Measurements from ENCODE around the gene CLIC4.
"Not testable (repeated sequence)": the region's sequence is repeated elsewhere in the genome, so short reads cannot be mapped to it uniquely, and the experiment has no call there.

Gene CLIC4

DNA sequence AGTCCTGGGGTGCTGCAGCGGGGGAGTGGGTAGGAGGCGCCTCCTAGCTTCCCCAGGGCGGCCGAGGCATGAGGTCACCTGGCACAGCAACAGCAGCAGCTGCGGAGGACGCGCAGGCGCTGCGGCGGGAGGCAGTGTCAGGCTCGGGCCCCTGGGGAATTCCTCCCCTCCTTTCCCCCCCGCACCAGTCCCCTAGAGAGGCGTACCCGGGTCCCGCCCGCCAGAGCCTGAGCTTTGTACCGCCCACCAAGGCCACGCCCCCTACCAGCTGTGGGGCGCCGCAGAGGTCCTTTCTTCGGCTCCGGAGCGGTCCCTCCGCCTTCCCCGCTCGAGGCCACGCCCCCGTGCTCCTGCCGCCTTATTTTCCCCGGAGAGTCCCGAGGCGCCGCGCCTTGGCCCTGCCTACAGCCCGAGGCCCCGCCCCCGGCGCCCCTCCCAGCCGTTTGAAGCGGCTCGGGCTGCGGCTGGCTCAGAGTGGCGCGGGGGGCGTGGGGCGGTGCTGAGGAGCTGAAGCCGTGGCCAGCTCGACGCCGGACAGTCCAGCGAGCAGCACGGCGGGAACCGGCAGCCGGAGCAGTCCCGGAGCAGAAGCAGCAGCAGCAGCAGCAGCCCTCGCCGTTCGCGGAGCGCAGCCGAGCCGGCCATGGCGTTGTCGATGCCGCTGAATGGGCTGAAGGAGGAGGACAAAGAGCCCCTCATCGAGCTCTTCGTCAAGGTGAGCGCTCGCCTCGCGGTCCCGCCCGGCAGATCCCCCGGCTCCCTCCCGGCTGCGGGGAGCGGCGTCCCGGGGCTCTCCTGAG, at the start of gene CLIC4:
Gene CLIC4, plus strand, starts transcription at position 537 of the 800 bp plus-strand sequence. Its CDS starts 107 bp downstream, at position 644.
- DNase-seq (ENCODE audit: extremely low read depth, insufficient read length), result peak; percentile 100
- no peaks in the 10 kb centered on the region for H3K36me3 ChIP-seq (ENCODE audit: control insufficient read depth, insufficient read depth, low read length)
- H3K27me3 ChIP-seq (replicated peaks; ENCODE audit: control insufficient read depth, insufficient read depth, low read length), result no peaks in the 10 kb centered on the region
- TF ChIP-seq, protein P1, sequence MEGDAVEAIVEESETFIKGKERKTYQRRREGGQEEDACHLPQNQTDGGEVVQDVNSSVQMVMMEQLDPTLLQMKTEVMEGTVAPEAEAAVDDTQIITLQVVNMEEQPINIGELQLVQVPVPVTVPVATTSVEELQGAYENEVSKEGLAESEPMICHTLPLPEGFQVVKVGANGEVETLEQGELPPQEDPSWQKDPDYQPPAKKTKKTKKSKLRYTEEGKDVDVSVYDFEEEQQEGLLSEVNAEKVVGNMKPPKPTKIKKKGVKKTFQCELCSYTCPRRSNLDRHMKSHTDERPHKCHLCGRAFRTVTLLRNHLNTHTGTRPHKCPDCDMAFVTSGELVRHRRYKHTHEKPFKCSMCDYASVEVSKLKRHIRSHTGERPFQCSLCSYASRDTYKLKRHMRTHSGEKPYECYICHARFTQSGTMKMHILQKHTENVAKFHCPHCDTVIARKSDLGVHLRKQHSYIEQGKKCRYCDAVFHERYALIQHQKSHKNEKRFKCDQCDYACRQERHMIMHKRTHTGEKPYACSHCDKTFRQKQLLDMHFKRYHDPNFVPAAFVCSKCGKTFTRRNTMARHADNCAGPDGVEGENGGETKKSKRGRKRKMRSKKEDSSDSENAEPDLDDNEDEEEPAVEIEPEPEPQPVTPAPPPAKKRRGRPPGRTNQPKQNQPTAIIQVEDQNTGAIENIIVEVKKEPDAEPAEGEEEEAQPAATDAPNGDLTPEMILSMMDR (IDR thresholded peaks at IDR 0.05; ENCODE audit: insufficient read depth, low read length, poor library complexity, severe bottlenecking), result peak; percentile 49
- H3K4me3 ChIP-seq (replicated peaks; ENCODE audit: low read depth, low read length), result peak within 1 kb of the TSS; percentile 86

DNA sequence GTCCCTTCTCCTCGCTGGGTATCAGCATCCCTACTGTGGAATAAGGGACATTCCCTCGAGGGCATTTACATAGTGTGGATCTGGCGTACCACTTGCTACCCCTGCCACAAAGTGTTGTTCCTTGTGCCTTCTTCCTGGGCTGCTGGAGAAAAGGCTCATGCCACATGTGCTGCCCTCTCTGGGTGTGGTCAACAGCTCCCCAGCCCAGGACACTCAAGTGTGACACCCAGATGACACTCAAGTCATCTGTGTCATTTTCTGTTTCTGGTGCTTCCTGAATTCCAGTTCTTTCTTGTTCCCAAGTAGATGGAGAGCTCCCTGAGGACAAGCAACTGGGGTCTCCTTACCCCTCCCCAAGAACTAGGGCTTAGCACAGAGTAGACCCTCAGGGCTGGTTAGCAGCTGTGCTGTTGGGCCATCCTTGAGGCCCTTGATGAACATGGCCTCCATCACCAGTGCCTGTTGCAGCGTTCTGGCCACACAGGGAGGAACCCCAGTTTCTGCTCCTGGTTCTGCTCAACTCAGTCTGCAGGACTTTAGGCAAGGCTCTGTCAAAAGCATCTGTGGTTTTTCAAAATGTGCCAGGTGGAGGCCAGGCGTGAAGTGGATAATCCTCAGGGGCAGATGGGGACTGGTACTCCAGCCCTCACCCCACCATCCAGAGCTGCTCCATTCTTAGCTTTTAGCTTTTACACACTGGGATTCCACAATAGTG, 49.0 kb upstream of the CLIC4 start:
- DNase-seq (ENCODE audit: extremely low read depth, insufficient read length), result no peak
- Histone ChIP-seq H3K27me3 (replicated peaks; ENCODE audit: control insufficient read depth, insufficient read depth, low read length) (no peaks in the 10 kb centered on the region), H3K4me3 (replicated peaks; ENCODE audit: low read depth, low read length) (no peak overlapping the region), H3K36me3 (ENCODE audit: control insufficient read depth, insufficient read depth, low read length) (no peaks in the 10 kb centered on the region)
- TF ChIP-seq, protein P1 (IDR thresholded peaks at IDR 0.05; ENCODE audit: insufficient read depth, low read length, poor library complexity, severe bottlenecking), result no peak

DNA sequence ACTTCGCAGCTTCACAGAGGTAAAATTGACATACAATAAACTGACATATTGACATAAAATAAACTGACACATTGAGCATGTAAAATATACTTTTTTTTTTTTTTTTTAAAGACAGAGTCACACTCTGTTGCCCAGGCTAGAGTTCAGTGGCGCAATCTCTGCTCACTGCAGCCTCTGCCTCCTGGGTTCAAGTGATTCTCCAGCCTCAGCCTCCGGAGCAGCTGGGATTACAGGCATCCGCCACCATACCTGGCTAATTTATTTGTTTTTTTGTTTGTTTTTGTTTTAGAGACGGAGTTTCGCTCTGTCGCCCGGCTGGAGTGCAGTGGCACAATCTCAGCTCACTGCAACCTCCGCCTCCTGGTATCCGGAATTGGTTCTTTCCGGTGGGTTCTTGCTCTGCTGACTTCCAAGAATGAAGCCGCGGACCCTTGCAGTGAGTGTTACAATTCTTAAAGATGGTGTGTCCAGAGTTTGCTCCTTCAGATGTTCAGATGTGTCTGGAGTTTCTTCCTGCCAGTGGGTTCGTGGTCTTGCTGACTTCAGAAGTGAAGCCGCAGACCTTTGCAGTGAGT, 48.4 kb upstream of the CLIC4 start:
- TF ChIP-seq, protein P1 (IDR thresholded peaks at IDR 0.05; ENCODE audit: insufficient read depth, low read length, poor library complexity, severe bottlenecking), result no peak
- Histone ChIP-seq H3K36me3 (ENCODE audit: control insufficient read depth, insufficient read depth, low read length) (no peaks in the 10 kb centered on the region), H3K4me3 (replicated peaks; ENCODE audit: low read depth, low read length) (no peak overlapping the region), H3K27me3 (replicated peaks; ENCODE audit: control insufficient read depth, insufficient read depth, low read length) (no peaks in the 10 kb centered on the region)
- DNase-seq (ENCODE audit: extremely low read depth, insufficient read length), result no peak

DNA sequence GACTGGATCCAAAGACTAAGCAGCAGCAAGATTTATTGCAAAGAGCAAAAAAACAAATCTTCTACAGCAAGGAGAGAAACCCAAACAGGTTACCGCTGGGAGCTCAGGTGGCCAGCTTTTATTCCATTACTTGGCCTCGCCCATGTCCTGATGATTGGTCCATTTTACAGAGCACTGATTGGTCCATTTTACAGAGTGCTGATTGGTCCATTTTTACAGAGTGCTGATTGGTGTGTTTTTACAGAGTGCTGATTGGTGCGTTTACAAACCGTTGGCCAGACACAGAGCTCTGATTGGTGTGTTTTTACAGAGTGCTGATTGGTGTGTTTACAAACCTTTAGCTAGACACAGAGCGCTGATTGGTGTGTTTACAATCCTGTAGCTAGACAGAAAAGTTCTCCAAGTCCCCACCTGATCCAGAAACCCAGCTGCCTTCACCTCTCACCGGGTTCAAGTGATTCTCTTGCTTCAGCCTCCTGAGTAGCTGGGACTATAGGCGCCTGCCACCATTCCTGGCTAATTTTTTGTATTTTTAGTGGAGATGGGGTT, 47.7 kb upstream of the CLIC4 start:
- not testable (repeated sequence) for DNase-seq (ENCODE audit: extremely low read depth, insufficient read length); H3K36me3 ChIP-seq (ENCODE audit: control insufficient read depth, insufficient read depth, low read length); H3K4me3 ChIP-seq (replicated peaks; ENCODE audit: low read depth, low read length); H3K27me3 ChIP-seq (replicated peaks; ENCODE audit: control insufficient read depth, insufficient read depth, low read length)

DNA sequence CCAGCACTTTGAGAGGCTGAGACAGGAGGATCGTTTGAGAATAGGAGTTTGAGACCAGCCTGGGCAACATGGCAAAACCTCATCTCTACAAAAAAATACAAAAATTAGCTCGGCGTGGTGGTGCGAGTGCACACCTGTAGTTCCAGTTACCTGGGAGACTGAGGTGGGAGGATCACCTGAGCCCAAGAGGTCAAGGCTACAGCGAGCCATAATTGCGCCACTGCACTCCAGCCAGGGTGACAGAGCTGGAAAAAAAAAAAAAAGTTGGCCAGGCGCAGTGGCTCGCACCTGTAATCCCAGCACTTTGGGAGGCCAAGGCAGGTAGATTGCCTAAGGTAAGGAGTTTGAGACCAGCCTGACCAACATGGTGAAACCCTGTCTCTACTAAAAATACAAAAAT, 46.9 kb upstream of the CLIC4 start:
- H3K4me3 ChIP-seq (replicated peaks; ENCODE audit: low read depth, low read length); DNase-seq (ENCODE audit: extremely low read depth, insufficient read length); H3K27me3 ChIP-seq (replicated peaks; ENCODE audit: control insufficient read depth, insufficient read depth, low read length); H3K36me3 ChIP-seq (ENCODE audit: control insufficient read depth, insufficient read depth, low read length): not testable (repeated sequence)

DNA sequence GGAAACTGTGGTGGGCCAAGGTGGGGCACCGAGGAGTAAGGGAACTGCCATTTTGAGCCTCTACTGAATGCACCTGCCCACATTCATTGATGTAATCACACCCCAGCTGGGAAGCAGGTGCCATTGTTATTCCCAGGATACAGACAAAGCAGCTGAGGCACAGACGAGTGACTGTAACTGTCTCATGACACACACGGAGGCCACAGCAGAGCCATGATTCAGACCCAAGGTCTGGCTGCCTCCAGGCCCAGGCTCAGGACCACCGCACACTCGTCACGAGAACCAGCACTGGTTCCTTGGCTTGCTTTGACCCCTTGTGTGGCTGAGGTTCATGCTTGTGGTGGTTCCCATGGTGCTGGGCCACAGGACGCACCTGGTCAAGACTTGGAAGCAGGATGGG, 45.6 kb upstream of the CLIC4 start:
- no peaks in the 10 kb centered on the region for H3K36me3 ChIP-seq (ENCODE audit: control insufficient read depth, insufficient read depth, low read length)
- no peak overlapping the region for H3K4me3 ChIP-seq (replicated peaks; ENCODE audit: low read depth, low read length)
- no peak for DNase-seq (ENCODE audit: extremely low read depth, insufficient read length)
- no peaks in the 10 kb centered on the region for H3K27me3 ChIP-seq (replicated peaks; ENCODE audit: control insufficient read depth, insufficient read depth, low read length)
- TF ChIP-seq, protein P1 (IDR thresholded peaks at IDR 0.05; ENCODE audit: insufficient read depth, low read length, poor library complexity, severe bottlenecking), result no peak

Measured in GM06990 (cell line).